ENCODE measurements around the gene KCNE5.

DNA sequence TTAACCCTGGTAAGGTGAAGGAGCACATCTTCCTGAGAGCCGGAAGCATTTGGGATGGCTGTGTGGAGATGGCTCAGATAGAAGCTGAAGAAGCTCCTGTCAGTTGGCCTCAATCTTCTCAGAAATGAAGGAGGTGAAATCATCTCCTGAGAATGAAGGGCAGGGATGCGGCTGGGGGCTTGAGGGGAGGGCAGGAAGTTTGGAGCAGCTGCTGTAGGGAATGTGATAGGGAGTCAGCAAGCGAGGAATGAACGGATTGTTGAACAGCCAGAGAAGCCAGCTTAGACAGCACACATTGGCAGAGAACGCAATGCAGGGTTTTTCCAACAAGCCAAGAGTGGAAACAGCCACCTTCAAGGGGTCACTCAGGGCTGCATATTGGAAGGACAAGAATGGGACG, 10.0 kb downstream of the KCNE5 start:
- TF ChIP-seq, protein P1, sequence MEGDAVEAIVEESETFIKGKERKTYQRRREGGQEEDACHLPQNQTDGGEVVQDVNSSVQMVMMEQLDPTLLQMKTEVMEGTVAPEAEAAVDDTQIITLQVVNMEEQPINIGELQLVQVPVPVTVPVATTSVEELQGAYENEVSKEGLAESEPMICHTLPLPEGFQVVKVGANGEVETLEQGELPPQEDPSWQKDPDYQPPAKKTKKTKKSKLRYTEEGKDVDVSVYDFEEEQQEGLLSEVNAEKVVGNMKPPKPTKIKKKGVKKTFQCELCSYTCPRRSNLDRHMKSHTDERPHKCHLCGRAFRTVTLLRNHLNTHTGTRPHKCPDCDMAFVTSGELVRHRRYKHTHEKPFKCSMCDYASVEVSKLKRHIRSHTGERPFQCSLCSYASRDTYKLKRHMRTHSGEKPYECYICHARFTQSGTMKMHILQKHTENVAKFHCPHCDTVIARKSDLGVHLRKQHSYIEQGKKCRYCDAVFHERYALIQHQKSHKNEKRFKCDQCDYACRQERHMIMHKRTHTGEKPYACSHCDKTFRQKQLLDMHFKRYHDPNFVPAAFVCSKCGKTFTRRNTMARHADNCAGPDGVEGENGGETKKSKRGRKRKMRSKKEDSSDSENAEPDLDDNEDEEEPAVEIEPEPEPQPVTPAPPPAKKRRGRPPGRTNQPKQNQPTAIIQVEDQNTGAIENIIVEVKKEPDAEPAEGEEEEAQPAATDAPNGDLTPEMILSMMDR (IDR thresholded peaks at IDR 0.05): no peak
- TF ChIP-seq POLR2A (IDR thresholded peaks at IDR 0.05): no peak

Measured in testis (tissue), 2 donors.